ENCODE measurements around the gene PCDH15.

Gene PCDH15

DNA sequence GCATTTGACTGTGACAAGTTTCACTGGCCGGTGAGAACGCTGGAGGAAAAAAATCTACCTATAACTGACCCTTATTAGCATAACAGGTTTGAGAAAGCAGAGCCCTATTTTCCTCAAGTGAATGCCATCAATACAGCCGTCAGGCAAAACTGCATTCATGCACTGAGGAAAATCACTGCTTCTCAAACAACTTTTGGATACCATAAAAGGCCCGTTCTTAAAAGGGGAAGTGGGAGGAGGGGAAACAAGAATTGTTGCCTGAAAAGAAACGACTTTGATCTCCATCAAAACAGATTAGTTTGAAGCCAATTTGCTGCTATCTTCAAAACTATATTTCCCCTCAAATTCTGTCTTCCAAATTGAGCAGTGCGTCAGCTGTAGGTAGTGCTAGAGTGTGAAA, 670.6 kb downstream of the PCDH15 start:
- H3K4me1 ChIP-seq (ENCODE audit: control insufficient read depth in 1 of 2, insufficient read depth in 2 of 2, low read length in 2 of 2): no peaks in the 10 kb centered on the region
- H3K9me3 ChIP-seq (ENCODE audit: insufficient read depth, low read depth, low read length): no peaks in the 10 kb centered on the region
- H3K4me3 ChIP-seq (ENCODE audit: low read depth, low read length): no peak overlapping the region
- no peak overlapping the region for H3K9ac ChIP-seq (ENCODE audit: low read length)
- H3K4ac ChIP-seq (ENCODE audit: low read depth, low read length): no peak overlapping the region
- H2AFZ ChIP-seq (ENCODE audit: insufficient read depth, low read length, poor library complexity): no peak overlapping the region
- DNase-seq: no peak
- no peak overlapping the region for H2BK120ac ChIP-seq (ENCODE audit: insufficient read depth, low read length, poor library complexity)
- H4K91ac ChIP-seq (ENCODE audit: low read depth, low read length): no peak overlapping the region
- H3K18ac ChIP-seq (ENCODE audit: low read length): no peak overlapping the region
- H3K14ac ChIP-seq (ENCODE audit: low read length): no peak overlapping the region
- no peaks in the 10 kb centered on the region for H3K79me2 ChIP-seq (ENCODE audit: control insufficient read depth, insufficient read depth, low read length, poor library complexity)
- no peak overlapping the region for H3K23ac ChIP-seq (ENCODE audit: low read length)
- H2BK5ac ChIP-seq (ENCODE audit: low read depth, low read length, poor library complexity): no peak overlapping the region
- no peaks in the 10 kb centered on the region for H3K27me3 ChIP-seq (ENCODE audit: insufficient read depth, low read length)
- H3K36me3 ChIP-seq (ENCODE audit: control insufficient read depth in 1 of 2, insufficient read depth in 2 of 2, low read length in 2 of 2): peaks cover 0 to 2% of the 10 kb centered on the region in 2 experiments
- no CpG with 5 or more reads among the region's 6 CpGs for WGBS (ENCODE audit: extremely low coverage, insufficient coverage, insufficient read length)
- H2BK12ac ChIP-seq (ENCODE audit: low read length): no peak overlapping the region
- no peak overlapping the region for H2AK5ac ChIP-seq (ENCODE audit: low read length)
- no peak overlapping the region for H4K12ac ChIP-seq (ENCODE audit: low read depth, low read length)
- no peak overlapping the region for H3K27ac ChIP-seq (ENCODE audit: low read depth, low read length)
- H4K8ac ChIP-seq (ENCODE audit: low read depth, low read length): no peak overlapping the region
- H3K79me1 ChIP-seq (ENCODE audit: low read length): no peaks in the 10 kb centered on the region
- H3K4me2 ChIP-seq (ENCODE audit: low read length): no peak overlapping the region

DNA sequence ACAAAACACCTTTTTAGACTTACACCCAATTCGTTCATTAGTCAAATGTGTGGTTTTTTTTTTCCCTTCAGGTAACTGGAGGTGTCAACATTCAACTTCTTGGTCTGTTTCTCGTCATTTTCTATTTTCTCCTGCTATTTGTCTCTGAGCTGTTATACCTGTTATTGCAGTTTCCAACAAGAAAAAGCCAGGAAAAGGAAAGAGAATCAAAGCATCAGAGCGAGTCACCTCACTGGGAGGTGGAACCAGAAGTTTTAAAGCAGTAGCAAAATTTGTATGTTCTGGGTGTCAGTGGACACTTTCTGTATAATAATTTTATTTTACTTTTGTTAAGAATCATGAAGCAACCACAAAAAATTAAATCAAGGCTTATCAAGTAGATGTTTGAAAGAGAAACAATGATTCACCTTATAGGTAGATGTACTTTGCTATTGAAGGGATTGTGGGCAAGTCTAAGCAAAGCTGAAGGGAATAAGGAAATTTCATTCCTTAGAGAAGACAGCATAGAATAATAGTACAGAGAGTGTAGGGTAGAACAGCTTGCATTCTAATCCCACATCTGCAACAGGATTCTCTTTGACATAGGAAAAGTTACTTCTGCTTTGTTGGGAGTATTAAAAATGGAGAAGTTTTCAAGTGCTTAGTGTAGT, 675.8 kb downstream of the PCDH15 start:
- no peak overlapping the region for H2BK120ac ChIP-seq (ENCODE audit: insufficient read depth, low read length, poor library complexity)
- no peaks in the 10 kb centered on the region for H3K4me1 ChIP-seq (ENCODE audit: control insufficient read depth in 1 of 2, insufficient read depth in 2 of 2, low read length in 2 of 2)
- H3K4ac ChIP-seq (ENCODE audit: low read depth, low read length): no peak overlapping the region
- H2BK5ac ChIP-seq (ENCODE audit: low read depth, low read length, poor library complexity): no peak overlapping the region
- no peak overlapping the region for H2AFZ ChIP-seq (ENCODE audit: insufficient read depth, low read length, poor library complexity)
- no peak overlapping the region for H2BK12ac ChIP-seq (ENCODE audit: low read length)
- H3K27ac ChIP-seq (ENCODE audit: low read depth, low read length): no peak overlapping the region
- H4K12ac ChIP-seq (ENCODE audit: low read depth, low read length): no peak overlapping the region
- no CpG with 5 or more reads among the region's 3 CpGs for WGBS (ENCODE audit: extremely low coverage, insufficient coverage, insufficient read length)
- H3K23ac ChIP-seq (ENCODE audit: low read length): no peak overlapping the region
- no peak overlapping the region for H3K18ac ChIP-seq (ENCODE audit: low read length)
- H3K9me3 ChIP-seq (ENCODE audit: insufficient read depth, low read depth, low read length): no peaks in the 10 kb centered on the region
- H4K91ac ChIP-seq (ENCODE audit: low read depth, low read length): no peak overlapping the region
- H4K8ac ChIP-seq (ENCODE audit: low read depth, low read length): no peak overlapping the region
- no peak overlapping the region for H2AK5ac ChIP-seq (ENCODE audit: low read length)
- H3K14ac ChIP-seq (ENCODE audit: low read length): no peak overlapping the region
- no peak overlapping the region for H3K4me3 ChIP-seq (ENCODE audit: low read depth, low read length)
- H3K79me2 ChIP-seq (ENCODE audit: control insufficient read depth, insufficient read depth, low read length, poor library complexity): no peaks in the 10 kb centered on the region
- no peak overlapping the region for H3K4me2 ChIP-seq (ENCODE audit: low read length)
- H3K36me3 ChIP-seq (ENCODE audit: control insufficient read depth in 1 of 2, insufficient read depth in 2 of 2, low read length in 2 of 2): peaks cover 0 to 2% of the 10 kb centered on the region in 2 experiments
- H3K79me1 ChIP-seq (ENCODE audit: low read length): no peaks in the 10 kb centered on the region
- no peak overlapping the region for H3K9ac ChIP-seq (ENCODE audit: low read length)
- DNase-seq: no peak
- no peaks in the 10 kb centered on the region for H3K27me3 ChIP-seq (ENCODE audit: insufficient read depth, low read length)

DNA sequence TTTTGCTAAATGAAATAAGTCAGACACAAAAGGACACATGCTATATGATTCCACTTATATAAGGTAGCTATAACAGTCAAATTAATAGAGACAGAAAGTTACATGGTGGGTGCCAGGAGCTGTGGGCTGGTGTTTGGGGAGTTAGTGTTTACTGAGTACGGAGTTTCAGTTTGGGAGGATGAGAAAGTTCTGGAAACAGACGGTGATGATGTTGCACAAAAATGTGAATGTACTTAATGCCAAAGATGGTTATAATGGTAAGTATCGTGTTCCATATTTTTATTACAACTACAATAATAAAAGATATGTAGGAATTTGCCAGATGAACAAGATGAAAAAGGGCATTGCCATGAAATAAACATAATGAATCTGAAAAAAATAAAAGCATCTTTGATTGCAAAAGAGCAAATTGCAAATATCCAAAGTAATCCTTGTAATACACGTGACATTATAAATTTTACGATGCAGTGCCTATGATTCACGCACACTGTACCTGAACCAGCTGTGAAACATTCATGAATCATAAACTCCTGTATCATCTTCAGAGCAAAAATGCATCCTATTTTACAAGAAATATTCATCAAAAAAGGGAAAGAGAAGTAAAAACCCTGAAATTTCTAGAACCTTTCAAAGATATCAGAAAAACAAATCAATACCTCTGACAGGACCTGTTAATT, 676.7 kb downstream of the PCDH15 start:
- Histone ChIP-seq H4K8ac (ENCODE audit: low read depth, low read length) (no peak overlapping the region), H2AFZ (ENCODE audit: insufficient read depth, low read length, poor library complexity) (no peak overlapping the region), H3K4me1 (ENCODE audit: control insufficient read depth in 1 of 2, insufficient read depth in 2 of 2, low read length in 2 of 2) (no peaks in the 10 kb centered on the region), H3K4ac (ENCODE audit: low read depth, low read length) (no peak overlapping the region), H3K79me2 (ENCODE audit: control insufficient read depth, insufficient read depth, low read length, poor library complexity) (no peaks in the 10 kb centered on the region), H2BK120ac (ENCODE audit: insufficient read depth, low read length, poor library complexity) (no peak overlapping the region), H4K91ac (ENCODE audit: low read depth, low read length) (no peak overlapping the region), H4K12ac (ENCODE audit: low read depth, low read length) (no peak overlapping the region), H3K79me1 (ENCODE audit: low read length) (no peaks in the 10 kb centered on the region), H3K9ac (ENCODE audit: low read length) (no peak overlapping the region), H3K9me3 (ENCODE audit: insufficient read depth, low read depth, low read length) (no peaks in the 10 kb centered on the region), H3K27me3 (ENCODE audit: insufficient read depth, low read length) (no peaks in the 10 kb centered on the region), H3K4me3 (ENCODE audit: low read depth, low read length) (no peak overlapping the region), H3K23ac (ENCODE audit: low read length) (no peak overlapping the region), H3K18ac (ENCODE audit: low read length) (no peak overlapping the region), H3K14ac (ENCODE audit: low read length) (no peak overlapping the region), H2BK12ac (ENCODE audit: low read length) (no peak overlapping the region), H3K4me2 (ENCODE audit: low read length) (no peak overlapping the region), H2BK5ac (ENCODE audit: low read depth, low read length, poor library complexity) (no peak overlapping the region), H3K27ac (ENCODE audit: low read depth, low read length) (no peak overlapping the region), H2AK5ac (ENCODE audit: low read length) (no peak overlapping the region), H3K36me3 (ENCODE audit: control insufficient read depth in 1 of 2, insufficient read depth in 2 of 2, low read length in 2 of 2) (peaks cover 0 to 2% of the 10 kb centered on the region in 2 experiments)
- no peak for DNase-seq
- WGBS (ENCODE audit: extremely low coverage, insufficient coverage, insufficient read length): no CpG with 5 or more reads among the region's 6 CpGs

DNA sequence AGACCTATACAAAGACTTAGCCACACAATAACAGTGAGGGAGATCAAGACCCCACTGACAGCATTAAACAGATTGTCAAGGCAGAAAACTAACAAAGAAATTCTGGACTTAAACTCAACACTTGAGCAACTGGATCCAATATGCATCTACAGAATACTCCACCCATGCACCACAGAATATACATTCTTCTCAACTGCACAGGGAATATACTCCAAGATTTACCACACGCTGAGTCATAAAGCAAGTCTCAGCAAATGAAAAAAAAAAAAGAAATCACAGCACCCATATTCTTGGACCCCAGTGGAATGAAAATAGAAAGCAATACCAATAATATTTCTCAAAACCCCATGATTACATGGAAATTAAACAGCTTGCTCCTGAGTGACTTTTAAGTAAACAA, 680.2 kb downstream of the PCDH15 start:
- Histone ChIP-seq H4K8ac (ENCODE audit: low read depth, low read length) (no peak overlapping the region), H3K4me1 (ENCODE audit: control insufficient read depth in 1 of 2, insufficient read depth in 2 of 2, low read length in 2 of 2) (no peaks in the 10 kb centered on the region), H4K12ac (ENCODE audit: low read depth, low read length) (no peak overlapping the region), H2BK5ac (ENCODE audit: low read depth, low read length, poor library complexity) (no peak overlapping the region), H3K14ac (ENCODE audit: low read length) (no peak overlapping the region), H3K4me2 (ENCODE audit: low read length) (no peak overlapping the region), H2AK5ac (ENCODE audit: low read length) (no peak overlapping the region), H3K4me3 (ENCODE audit: low read depth, low read length) (no peak overlapping the region), H2BK12ac (ENCODE audit: low read length) (no peak overlapping the region), H3K9me3 (ENCODE audit: insufficient read depth, low read depth, low read length) (no peaks in the 10 kb centered on the region), H3K18ac (ENCODE audit: low read length) (no peak overlapping the region), H3K27ac (ENCODE audit: low read depth, low read length) (no peak overlapping the region), H3K79me2 (ENCODE audit: control insufficient read depth, insufficient read depth, low read length, poor library complexity) (no peaks in the 10 kb centered on the region), H3K79me1 (ENCODE audit: low read length) (no peaks in the 10 kb centered on the region), H3K9ac (ENCODE audit: low read length) (no peak overlapping the region), H3K27me3 (ENCODE audit: insufficient read depth, low read length) (no peaks in the 10 kb centered on the region), H2AFZ (ENCODE audit: insufficient read depth, low read length, poor library complexity) (no peak overlapping the region), H4K91ac (ENCODE audit: low read depth, low read length) (no peak overlapping the region), H3K4ac (ENCODE audit: low read depth, low read length) (no peak overlapping the region), H3K36me3 (ENCODE audit: control insufficient read depth in 1 of 2, insufficient read depth in 2 of 2, low read length in 2 of 2) (no peaks in the 10 kb centered on the region), H2BK120ac (ENCODE audit: insufficient read depth, low read length, poor library complexity) (no peak overlapping the region), H3K23ac (ENCODE audit: low read length) (no peak overlapping the region)
- DNase-seq: no peak
- WGBS (ENCODE audit: extremely low coverage, insufficient coverage, insufficient read length): no CpG with 5 or more reads among the region's 1 CpG

All from trophoblast cell (in vitro differentiated cells and primary cell).